Measurements from ENCODE around the gene NEK10. TPM values are rescaled to one million over a fixed set of nuclear protein-coding genes. Genes with fewer than 3 reads are reported as not detected.

Gene NEK10
- total RNA-seq, 1 experiment from 2014 or later = 0.66 TPM

- H2BK5ac ChIP-seq (ENCODE audit: insufficient read length, low read length) = no peak overlapping the region
- H3K4me1 ChIP-seq (ENCODE audit: insufficient read depth, low read length) = peaks cover 3% of the 10 kb centered on the region; the same call in 1 of the 2 replicates
- H3K23ac ChIP-seq (ENCODE audit: insufficient read length, low read depth, low read length) = no peak overlapping the region
- Mint-ChIP-seq H3K27ac (no peak overlapping the region), H3K27me3 (ENCODE audit: low read depth) (no peaks in the 10 kb centered on the region), H3K9me3 (peaks cover 3 to 8% of the 10 kb centered on the region in 2 experiments; a peak in 4 of 5 replicates), H3K4me1 (peaks cover 29 to 31% of the 10 kb centered on the region in 2 experiments), H3K4me3 (no peak overlapping the region), H3K36me3 (ENCODE audit: insufficient read depth in 1 of 3, low read depth in 3 of 3) (peaks cover 0 to 22% (median 14%) of the 10 kb centered on the region in 3 experiments; a peak in 5 of 7 replicates)
- H2BK15ac ChIP-seq (ENCODE audit: low read depth, low read length) = no peak overlapping the region
- H2BK20ac ChIP-seq (ENCODE audit: low read depth, low read length, poor library complexity, severe bottlenecking) = no peak overlapping the region
- no peak overlapping the region for H3T11ph ChIP-seq (ENCODE audit: low read length)
- DNase-seq = no peak
- H2BK12ac ChIP-seq (ENCODE audit: insufficient read length, low read depth, low read length) = no peak overlapping the region
- no peak overlapping the region for H3K27ac ChIP-seq (ENCODE audit: insufficient read length, low read depth, low read length)
- no peak overlapping the region for H4K91ac ChIP-seq (ENCODE audit: insufficient read length, low read depth, low read length)
- H3K18ac ChIP-seq (ENCODE audit: insufficient read length, low read depth, low read length) = no peak overlapping the region
- no peaks in the 10 kb centered on the region for H3K79me2 ChIP-seq (ENCODE audit: insufficient read depth, low read length)
- no peaks in the 10 kb centered on the region for H3K9me3 ChIP-seq (ENCODE audit: control insufficient read depth, low read depth, low read length)
- H3K27me3 ChIP-seq (ENCODE audit: insufficient read depth, low read length) = no peaks in the 10 kb centered on the region
- H3K4me2 ChIP-seq (ENCODE audit: insufficient read depth, insufficient read length, low read length) = no peak overlapping the region
- no peak overlapping the region for H4K5ac ChIP-seq (ENCODE audit: insufficient read length, low read depth, low read length)
- TF ChIP-seq CTCF (conservative IDR thresholded peaks at IDR 0.05) = no peak
- H4K20me1 ChIP-seq (ENCODE audit: control insufficient read depth, insufficient read depth, insufficient read length) = no peaks in the 10 kb centered on the region
- H4K8ac ChIP-seq (replicated peaks; ENCODE audit: insufficient read length, low read depth, low read length) = no peak overlapping the region
- no peaks in the 10 kb centered on the region for H3K23me2 ChIP-seq (ENCODE audit: insufficient read length, low read depth, low read length, poor library complexity, severe bottlenecking)
- H3K4ac ChIP-seq (ENCODE audit: low read depth, low read length) = no peak overlapping the region
- no CpG with 5 or more reads among the region's 2 CpGs for WGBS (ENCODE audit: extremely low coverage, insufficient read length, low lambda C conversion rate)
- H2AFZ ChIP-seq (ENCODE audit: low read length) = no peak overlapping the region
- no peak overlapping the region for H3K14ac ChIP-seq (ENCODE audit: insufficient read depth, low read length)
- H2BK120ac ChIP-seq (ENCODE audit: low read depth, low read length, poor library complexity, severe bottlenecking) = no peak overlapping the region
- H3K79me1 ChIP-seq (ENCODE audit: insufficient read depth, low read depth, low read length, poor library complexity, severe bottlenecking) = no peaks in the 10 kb centered on the region
- no peak overlapping the region for H2AK5ac ChIP-seq (ENCODE audit: insufficient read length, low read length)
- no peak overlapping the region for H3K56ac ChIP-seq (ENCODE audit: insufficient read length, low read depth, low read length)
- H3K9ac ChIP-seq (ENCODE audit: extremely low read depth, insufficient read length, low read length) = no peak overlapping the region
These were observed 152.8 kb downstream of the NEK10 start for GRCh38 chr3:27216295-27216855.

Measured in H9 (cell line).